DND-41 (cell line): ENCODE measurements around the gene RALA.

Experiments used
- ATAC-seq: fragments of 200-7000 bp; cut with Tn5 transposase; 3 replicates; pipeline ENCODE4 v1.9.1; 2021; ENCODE audit warnings: low read depth; ENCODE audit not compliant: insufficient read depth
- DNase-seq: peaks from one replicate; pipeline ENCODE4 v3.0.0-alpha.2; 2020
- H2AFZ ChIP-seq: 2 replicates; pipeline ENCODE4 v1.6.0; 2012; ENCODE audit warnings: low read depth, low read length
- H3K27ac ChIP-seq: 2 replicates; pipeline ENCODE4 v1.5.1; 2012; ENCODE audit warnings: low read length, inconsistent platforms
- H3K27me3 ChIP-seq: fragments of 200-600 bp; sonication (generic); 2 replicates; pipeline ENCODE4 v1.6.0; 2012; ENCODE audit warnings: low read length, mild to moderate bottlenecking, inconsistent platforms; ENCODE audit not compliant: insufficient read depth, poor library complexity
- H3K36me3 ChIP-seq: 2 replicates; pipeline ENCODE4 v1.5.1; 2012; ENCODE audit warnings: low read length, inconsistent platforms; ENCODE audit not compliant: insufficient read depth
- H3K4me1 ChIP-seq: 2 replicates; pipeline ENCODE4 v1.5.1; 2012; ENCODE audit warnings: mild to moderate bottlenecking, low read length; ENCODE audit not compliant: insufficient read depth
- H3K4me2 ChIP-seq: 2 replicates; pipeline ENCODE4 v1.6.0; 2012; ENCODE audit warnings: mild to moderate bottlenecking, moderate library complexity, low read length, inconsistent platforms; ENCODE audit not compliant: insufficient read depth
- H3K4me3 ChIP-seq, 2 experiments: fragments of 200-600 bp in 1 of 2; shearing (Covaris generic) in 1 of 2; 2 replicates each; pipeline ENCODE4 v1.5.1; 2012 to 2016; ENCODE audit warnings: inconsistent platforms in 2 of 2, low read length in 2 of 2, mild to moderate bottlenecking in 2 of 2, low read depth in 1 of 2, moderate library complexity in 1 of 2
- H3K79me2 ChIP-seq: 2 replicates; pipeline ENCODE4 v1.6.0; 2012; ENCODE audit warnings: low read length, inconsistent platforms; ENCODE audit not compliant: insufficient read depth
- H3K9ac ChIP-seq: 2 replicates; pipeline ENCODE4 v1.6.0; 2012; ENCODE audit warnings: low read depth, mild to moderate bottlenecking, inconsistent platforms, low read length, moderate library complexity
- H3K9me3 ChIP-seq: 2 replicates; pipeline ENCODE4 v1.5.1; 2012; ENCODE audit warnings: low read length, moderate library complexity, mild to moderate bottlenecking, inconsistent platforms; ENCODE audit not compliant: insufficient read depth, severe bottlenecking
- H4K20me1 ChIP-seq: 2 replicates; pipeline ENCODE4 v1.6.0; 2012; ENCODE audit warnings: low read length; ENCODE audit not compliant: insufficient read depth
- CTCF ChIP-seq: IDR thresholded peaks from 2 replicates; pipeline ENCODE4 v1.5.1; 2012; ENCODE audit warnings: borderline replicate concordance, low read length, moderate library complexity, mild to moderate bottlenecking; ENCODE audit not compliant: poor library complexity, severe bottlenecking; ENCODE audit errors: extremely low read depth
- EZH2 ChIP-seq: IDR thresholded peaks from 3 replicates; pipeline ENCODE4 v1.6.1; 2012; ENCODE audit warnings: borderline replicate concordance, low read depth, mild to moderate bottlenecking, moderate library complexity, low read length, inconsistent platforms; ENCODE audit not compliant: severe bottlenecking

RALA gene

GRCh38 chr7:39712751-39713150 lies 89.4 kb downstream of the RALA start:
- DNase-seq (no peak), ATAC-seq (no peak)
- Histone ChIP-seq H3K4me1 (peaks cover 5% of the 10 kb centered on the region), H4K20me1 (no peaks in the 10 kb centered on the region), H3K36me3 (no peaks in the 10 kb centered on the region), H3K4me2 (no peak overlapping the region), H3K4me3 (no peak overlapping the region), H3K27me3 (no peaks in the 10 kb centered on the region), H3K9ac (no peak overlapping the region), H2AFZ (no peak overlapping the region), H3K79me2 (no peaks in the 10 kb centered on the region), H3K9me3 (peaks cover 25% of the 10 kb centered on the region), H3K27ac (no peak overlapping the region)
- TF ChIP-seq EZH2: no peak

- Histone ChIP-seq H4K20me1 (no peaks in the 10 kb centered on the region), H3K4me3 (no peak overlapping the region), H3K79me2 (no peaks in the 10 kb centered on the region), H3K9ac (no peak overlapping the region), H3K27ac (no peak overlapping the region), H2AFZ (no peak overlapping the region), H3K4me1 (peaks cover 5% of the 10 kb centered on the region), H3K9me3 (peaks cover 25% of the 10 kb centered on the region), H3K36me3 (no peaks in the 10 kb centered on the region), H3K4me2 (no peak overlapping the region), H3K27me3 (no peaks in the 10 kb centered on the region)
- ATAC-seq (no peak), DNase-seq (no peak)
- TF ChIP-seq CTCF (no peak), EZH2 (no peak)
Observed at GRCh38 chr7:39714447-39715091, 91.2 kb downstream of the RALA start.

- Histone ChIP-seq H3K27me3 (no peaks in the 10 kb centered on the region), H3K9me3 (peaks cover 2% of the 10 kb centered on the region), H3K27ac (no peak overlapping the region), H3K4me2 (no peak overlapping the region), H4K20me1 (no peaks in the 10 kb centered on the region), H2AFZ (no peak overlapping the region), H3K79me2 (no peaks in the 10 kb centered on the region), H3K9ac (no peak overlapping the region), H3K4me3 (no peak overlapping the region), H3K36me3 (no peaks in the 10 kb centered on the region), H3K4me1 (no peaks in the 10 kb centered on the region)
- TF ChIP-seq EZH2: no peak
- DNase-seq: no peak
- ATAC-seq: no peak; the same call in 2 of the 3 replicates
Observed at GRCh38 chr7:39720586-39720985, 97.2 kb downstream of the RALA start.

GRCh38 chr7:39721345-39721744 lies 98.0 kb downstream of the RALA start:
- Histone ChIP-seq H2AFZ (no peak overlapping the region), H3K4me2 (no peak overlapping the region)
- ATAC-seq: no peak

GRCh38 chr7:39721919-39722597 lies 98.7 kb downstream of the RALA start:
- Histone ChIP-seq H2AFZ (no peak overlapping the region), H3K27ac (no peak overlapping the region), H3K27me3 (no peaks in the 10 kb centered on the region), H3K9me3 (no peaks in the 10 kb centered on the region), H3K36me3 (no peaks in the 10 kb centered on the region), H3K9ac (no peak overlapping the region), H3K79me2 (no peaks in the 10 kb centered on the region), H3K4me2 (no peak overlapping the region), H4K20me1 (no peaks in the 10 kb centered on the region), H3K4me1 (no peaks in the 10 kb centered on the region), H3K4me3 (no peak overlapping the region)
- no peak for ATAC-seq
- no peak for DNase-seq
- TF ChIP-seq CTCF: no peak
- TF ChIP-seq EZH2: no peak

More at GRCh38 chr7:39721345-39721744, 98.0 kb downstream of the RALA start:
- H4K20me1 ChIP-seq: no peaks in the 10 kb centered on the region
- no peaks in the 10 kb centered on the region for H3K79me2 ChIP-seq
- no peaks in the 10 kb centered on the region for H3K36me3 ChIP-seq
- TF ChIP-seq EZH2: no peak
- no peak overlapping the region for H3K27ac ChIP-seq
- H3K4me3 ChIP-seq: no peak overlapping the region
- H3K9ac ChIP-seq: no peak overlapping the region
- no peak for DNase-seq
- peaks cover under 1% of the 10 kb centered on the region for H3K9me3 ChIP-seq
- no peaks in the 10 kb centered on the region for H3K4me1 ChIP-seq
- H3K27me3 ChIP-seq: no peaks in the 10 kb centered on the region
